GM18505 (cell line): ENCODE data around the gene ATG7.
"Not testable (repeated sequence)": the region's sequence is repeated elsewhere in the genome, so short reads cannot be mapped to it uniquely, and the experiment has no call there.

Source experiments
- ATAC-seq: cut with Tn5 transposase; IDR thresholded peaks from one replicate; pipeline ENCODE4 v1.9.1; 2021; ENCODE audit not compliant: unreplicated experiment
- POLR2A ChIP-seq: IDR thresholded peaks from 4 replicates; pipeline ENCODE4 v1.6.1; 2011; ENCODE audit warnings: borderline replicate concordance; ENCODE audit not compliant: insufficient read depth, insufficient read length; ENCODE audit errors: extremely low read depth

The ATG7 gene

DNA sequence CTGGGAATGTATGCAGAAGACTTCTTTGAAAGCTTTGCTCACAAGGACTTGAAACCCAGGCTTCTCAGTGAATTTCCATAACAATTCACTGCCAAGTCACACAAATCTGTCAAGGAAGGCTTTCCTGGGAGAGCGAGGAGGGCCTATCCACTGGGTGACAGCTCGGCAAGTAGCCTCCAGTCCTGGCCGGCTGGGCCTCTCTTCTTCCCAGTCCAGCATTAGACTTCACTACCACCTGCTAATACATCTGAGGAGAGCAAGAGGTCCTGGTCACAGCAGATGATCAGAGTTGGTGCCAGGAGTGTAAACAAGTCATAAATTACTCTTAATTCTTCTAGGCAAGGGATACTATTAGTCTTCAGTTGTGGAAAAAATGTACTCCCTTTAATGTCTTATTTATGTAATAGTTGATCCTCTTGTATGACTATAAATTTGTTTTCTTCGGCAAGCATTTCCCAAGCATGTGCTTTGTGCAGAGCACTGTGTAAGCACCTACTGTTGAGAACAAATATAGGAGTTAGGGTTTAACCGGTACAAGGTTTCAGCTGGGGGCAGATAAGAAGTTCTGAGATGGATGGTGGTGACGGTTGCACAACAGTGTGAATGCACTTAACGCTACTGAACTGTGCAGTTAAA, 208.6 kb downstream of the ATG7 start:
- TF ChIP-seq POLR2A, result no peak
- ATAC-seq, result no peak

DNA sequence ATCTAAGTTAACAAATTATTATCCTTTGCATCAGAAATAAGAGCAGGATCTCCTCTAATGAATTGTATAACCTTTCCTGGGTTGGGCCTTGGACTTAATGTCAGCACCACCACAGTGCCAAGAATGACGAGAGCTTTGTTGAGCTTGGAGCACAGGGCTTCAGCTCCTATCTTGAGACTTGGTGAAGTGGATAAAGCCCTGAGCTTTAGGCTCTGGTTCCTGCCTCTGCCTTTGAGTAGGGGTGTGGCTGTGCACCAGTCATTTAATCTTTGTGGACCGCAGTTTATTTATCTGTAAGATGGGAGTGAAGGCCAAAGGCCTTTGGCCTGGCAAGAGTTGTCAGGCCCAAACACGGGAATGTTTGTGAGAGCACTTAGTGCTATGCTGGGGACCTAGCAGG, 209.4 kb downstream of the ATG7 start:
- ATAC-seq, result no peak

DNA sequence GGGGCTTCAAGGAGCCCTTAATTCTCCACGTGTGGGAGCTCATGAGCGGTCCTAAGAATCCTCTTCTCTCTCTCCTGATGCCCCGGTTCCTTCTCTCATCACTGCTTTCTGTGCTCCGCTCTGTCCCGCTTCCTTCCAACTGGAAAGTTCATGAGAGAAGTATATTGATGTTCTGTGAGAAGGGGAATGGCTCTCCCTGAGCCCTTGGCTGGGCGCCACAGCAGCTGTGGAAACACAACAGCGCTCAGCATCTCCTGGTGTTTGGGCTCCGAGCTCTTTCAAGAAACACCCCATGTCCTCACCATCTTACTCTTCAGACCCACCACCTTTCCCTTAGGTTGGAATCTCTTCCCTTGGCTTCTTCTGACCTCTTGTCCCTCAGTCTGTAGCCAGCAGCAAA, 209.8 kb downstream of the ATG7 start:
- ATAC-seq, result no peak
- no peak for TF ChIP-seq POLR2A

More for the DNA sequence above, 209.4 kb downstream of the ATG7 start:
- TF ChIP-seq POLR2A, result no peak

DNA sequence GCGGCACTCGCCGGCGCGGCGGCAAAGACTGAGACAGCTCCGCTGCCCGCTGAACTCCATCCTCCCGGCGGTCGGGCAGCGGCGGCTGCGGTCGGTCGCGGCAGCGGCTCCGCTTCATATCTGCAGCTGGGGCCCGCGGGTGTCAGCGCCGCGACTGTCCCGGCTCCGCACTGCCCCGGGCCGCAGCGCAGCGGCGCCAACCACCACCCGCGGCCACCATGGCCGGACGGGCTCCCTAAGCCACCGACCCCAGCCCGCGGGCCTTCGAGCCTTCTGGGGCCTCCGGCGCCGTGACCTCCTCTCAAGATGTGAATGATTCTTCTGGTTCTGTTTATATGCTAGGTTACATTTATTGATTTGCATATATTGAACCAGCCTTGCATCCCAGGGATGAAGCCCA, 216.2 kb downstream of the ATG7 start:
- not testable (repeated sequence) for ATAC-seq

DNA sequence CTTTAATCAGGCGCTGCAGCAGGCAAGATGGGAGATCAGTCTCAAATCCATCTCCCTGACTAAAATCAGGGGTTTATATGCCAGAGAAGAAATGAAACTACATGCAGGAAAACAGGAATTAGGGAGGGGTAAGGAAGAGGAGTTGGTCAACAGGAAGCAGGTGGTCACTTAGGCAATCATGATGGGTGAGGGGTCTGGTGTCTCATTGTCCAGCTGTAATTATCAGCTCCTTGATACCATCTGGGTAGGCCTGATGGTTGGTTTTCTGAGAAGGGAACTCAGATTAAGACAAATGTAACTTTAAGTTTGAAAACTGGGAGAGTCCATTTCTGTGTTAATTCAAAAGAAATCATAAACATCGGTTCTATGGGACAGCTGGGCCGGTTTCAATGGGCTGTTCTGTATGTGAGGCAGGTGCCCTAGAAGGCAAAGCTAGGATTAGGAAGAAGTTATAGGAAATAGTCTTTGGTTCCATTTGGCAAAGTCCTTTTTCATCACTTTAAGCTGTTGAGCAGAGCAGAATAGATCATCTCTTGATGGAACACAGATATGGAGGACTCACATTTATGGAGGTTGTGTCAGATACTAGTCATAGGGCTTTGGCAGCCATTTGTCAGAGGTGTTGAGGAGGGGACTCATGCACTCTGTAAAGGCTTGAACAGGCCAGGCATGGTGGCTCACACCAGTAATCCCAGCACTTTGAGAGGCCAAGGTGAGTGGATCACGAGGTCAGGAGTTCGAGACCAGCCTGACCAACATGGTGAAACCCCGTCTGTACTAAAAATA, 222.1 kb downstream of the ATG7 start:
- no peak for TF ChIP-seq POLR2A
- no peak for ATAC-seq

DNA sequence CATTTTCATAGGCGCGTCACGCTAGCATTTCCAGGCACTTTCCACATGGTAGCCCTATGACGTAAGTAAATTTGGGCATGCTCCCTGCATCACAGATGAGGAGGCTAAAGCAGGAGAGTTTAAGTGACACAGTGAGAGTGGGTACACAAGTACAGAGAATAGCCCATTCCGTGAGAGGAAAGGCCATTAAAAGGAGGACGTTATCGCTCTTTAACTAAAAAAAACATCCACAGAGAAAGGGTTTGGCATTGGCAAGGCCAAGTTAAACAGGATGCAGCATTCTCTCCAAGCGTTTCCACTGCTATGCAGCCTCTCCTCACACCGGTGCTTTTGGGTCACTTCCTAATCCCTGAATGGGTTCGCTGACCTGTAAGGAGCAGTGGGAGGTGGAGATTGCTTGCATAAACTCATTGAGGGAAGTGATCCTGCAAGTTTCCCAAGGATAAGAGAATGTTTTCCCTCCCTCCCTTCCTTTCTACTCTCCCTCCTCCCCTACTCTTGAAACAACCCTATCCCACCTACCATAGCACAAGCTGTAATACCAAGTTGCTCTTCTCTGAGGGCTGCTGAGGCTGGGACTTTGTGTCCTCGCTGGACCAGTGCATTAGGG, 223.9 kb downstream of the ATG7 start:
- no peak for TF ChIP-seq POLR2A
- ATAC-seq, result no peak

DNA sequence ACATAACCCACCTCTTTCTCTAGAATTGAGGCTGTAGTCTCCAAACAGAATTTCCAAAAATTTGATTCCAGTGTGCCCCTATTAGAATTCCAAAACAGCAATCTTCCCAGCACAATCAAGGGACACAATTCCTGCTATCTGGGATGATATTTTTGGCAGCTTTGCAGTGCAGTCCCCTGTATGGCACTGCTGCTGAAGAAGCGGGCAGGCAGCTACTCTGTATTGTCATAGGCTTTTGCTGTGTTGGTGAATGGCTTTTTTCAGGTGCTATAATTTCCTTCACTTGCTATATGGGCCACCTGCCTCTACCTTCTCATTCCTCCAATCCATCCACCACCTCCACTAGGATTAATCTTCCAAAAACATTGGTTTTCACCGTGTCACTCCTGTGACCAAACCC, 226.0 kb downstream of the ATG7 start:
- ATAC-seq, result no peak

DNA sequence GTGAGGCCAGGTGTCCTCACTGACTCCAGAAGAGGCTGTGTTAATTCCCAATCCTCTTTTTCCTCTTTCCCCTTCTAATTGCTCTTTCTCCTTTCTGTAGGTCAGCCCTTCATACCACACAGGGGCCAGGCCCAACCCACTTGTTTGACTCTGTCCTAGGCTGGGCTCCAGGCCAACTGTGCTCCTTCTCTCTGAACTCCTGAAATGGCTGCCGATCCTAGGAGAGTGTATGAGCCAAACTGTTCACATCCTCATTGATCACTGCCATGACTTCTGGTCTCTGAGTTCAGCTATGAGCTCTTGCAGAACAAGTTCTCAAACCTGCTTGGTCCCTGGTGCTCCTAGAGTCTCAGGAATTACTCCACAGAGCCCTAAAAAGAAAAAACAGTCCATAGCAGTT, 226.4 kb downstream of the ATG7 start:
- no peak for TF ChIP-seq POLR2A
- ATAC-seq, result no peak

More for the DNA sequence above, 226.0 kb downstream of the ATG7 start:
- no peak for TF ChIP-seq POLR2A

DNA sequence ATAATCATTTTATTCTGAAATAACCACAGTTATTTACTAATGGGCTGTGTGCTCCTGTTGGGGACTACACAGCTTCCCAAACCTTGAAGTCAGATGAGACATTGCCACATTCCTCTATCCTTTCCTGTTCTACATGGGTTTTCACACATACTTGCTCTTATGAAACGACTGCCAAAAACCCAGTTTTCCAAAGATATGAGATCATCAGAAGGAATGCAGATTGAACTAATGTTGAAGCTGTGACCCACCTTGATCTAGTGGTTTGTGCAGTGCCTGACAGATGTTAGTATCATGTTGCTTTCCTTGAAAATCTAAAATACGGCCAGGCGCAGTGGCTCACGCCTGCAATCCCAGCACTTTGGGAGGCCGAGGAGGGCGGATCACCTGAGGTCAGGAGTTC, 226.9 kb downstream of the ATG7 start:
- ATAC-seq, result no peak
- no peak for TF ChIP-seq POLR2A

DNA sequence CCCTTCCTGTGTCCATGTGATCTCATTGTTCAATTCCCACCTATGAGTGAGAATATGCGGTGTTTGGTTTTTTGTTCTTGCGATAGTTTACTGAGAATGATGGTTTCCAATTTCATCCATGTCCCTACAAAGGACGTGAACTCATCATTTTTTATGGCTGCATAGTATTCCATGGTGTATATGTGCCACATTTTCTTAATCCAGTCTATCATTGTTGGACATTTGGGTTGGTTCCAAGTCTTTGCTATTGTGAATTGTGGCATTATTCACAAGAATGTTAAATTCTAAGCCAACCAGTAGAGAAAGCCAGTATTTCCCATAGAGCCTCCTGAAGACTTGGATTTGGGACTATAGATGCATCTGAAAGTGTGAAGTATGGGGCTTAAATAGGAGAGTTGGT, 230.2 kb downstream of the ATG7 start:
- not testable (repeated sequence) for ATAC-seq

DNA sequence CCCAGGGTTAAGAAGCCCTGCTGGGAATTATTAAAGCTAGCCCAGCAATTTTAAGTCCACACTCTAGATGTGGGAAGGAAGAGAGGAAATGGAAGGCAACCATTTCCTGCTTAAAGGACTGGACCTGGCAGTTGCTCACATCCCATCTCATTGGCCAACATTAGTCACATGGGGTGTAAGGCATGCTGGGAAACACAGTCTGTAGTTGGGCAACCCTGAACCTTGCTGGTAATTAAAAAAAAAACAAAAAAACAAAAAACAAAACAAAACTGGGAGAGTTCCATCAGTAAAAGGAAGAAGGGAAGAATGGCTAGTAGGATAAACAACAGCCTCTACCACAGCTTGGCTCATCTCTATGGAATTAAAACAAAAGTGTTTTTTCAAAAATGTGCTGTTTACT, 235.5 kb downstream of the ATG7 start:
- TF ChIP-seq POLR2A, result no peak
- ATAC-seq, result no peak

DNA sequence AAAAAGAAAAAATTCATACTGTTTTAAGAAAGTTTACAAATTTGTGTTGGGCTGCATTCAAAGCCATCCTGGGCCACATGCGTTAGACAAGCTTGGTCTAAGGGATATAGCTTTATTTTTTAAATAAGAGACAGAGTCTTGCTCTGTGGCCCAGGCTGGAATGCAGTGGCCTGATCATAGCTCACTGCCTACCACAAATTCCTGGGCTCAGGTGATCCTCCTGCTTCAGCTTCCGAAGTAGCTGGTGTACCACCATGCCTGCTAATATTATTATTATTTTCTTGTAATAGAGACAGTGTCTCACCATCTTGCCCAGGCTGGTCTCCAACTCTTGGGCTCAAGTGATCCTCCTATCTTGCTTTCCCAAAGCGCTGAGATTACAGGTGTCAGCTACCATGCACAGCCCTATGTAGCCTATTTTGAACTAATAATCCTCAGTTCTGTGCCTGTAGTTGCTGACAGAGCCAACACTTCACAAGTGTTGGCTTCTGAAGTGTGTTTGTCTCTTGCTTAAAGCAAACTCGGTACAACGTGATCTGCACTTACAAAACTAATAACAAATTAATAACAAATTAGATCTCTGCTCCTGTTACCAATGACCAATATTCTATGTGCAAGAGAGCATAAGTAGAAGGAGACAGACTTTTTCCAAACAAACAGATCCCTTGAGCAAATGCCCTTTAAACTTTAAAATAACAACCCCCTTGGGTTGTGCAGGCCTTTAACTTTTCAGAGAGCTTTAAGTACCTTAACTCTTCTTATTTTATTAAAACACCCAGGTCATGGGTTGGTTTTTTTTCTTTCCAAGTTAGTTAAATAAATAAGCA, 236.4 kb downstream of the ATG7 start:
- no peak for ATAC-seq
- TF ChIP-seq POLR2A, result no peak

DNA sequence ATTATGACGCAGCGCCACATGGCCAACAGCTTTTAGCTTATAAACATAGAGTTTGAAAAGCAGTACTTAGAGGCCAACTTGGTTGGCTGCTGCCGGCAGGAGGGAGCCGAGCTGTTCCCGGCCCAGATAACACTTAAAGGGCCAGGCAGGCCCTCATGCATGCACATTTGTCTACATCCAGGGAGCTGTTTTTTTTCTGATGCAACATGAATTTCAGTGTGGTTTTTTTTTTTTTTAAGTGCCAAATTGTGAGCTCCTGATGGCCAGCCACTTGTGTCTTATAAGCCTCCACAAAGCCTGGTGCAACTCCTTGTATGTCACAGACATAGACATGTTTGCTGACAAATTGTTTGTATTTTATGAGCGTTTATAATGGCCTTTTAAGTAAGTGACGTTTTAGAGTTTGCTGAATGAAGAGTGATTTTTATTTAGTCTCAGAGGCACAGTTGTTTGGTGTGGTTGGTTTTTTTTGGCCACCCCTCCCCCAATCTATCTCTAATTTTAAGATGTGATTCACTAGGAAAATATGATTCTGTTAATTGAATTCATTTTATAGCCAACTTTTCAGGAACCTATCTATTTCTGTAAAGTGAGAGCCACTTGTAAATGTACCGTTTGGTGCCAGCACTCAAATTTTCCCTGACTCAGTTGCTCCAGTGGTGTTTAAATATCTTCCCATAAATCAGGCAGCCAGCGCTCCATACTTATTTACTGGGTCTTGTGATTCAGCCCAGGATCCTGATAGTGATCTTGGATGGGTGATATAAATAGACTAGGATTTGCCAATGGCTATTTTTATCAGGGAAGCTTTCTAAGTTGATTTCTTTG, 237.2 kb downstream of the ATG7 start:
- no peak for ATAC-seq

More for the DNA sequence above, 237.2 kb downstream of the ATG7 start:
- no peak for TF ChIP-seq POLR2A
